Large intestine (tissue), 3 donors: ENCODE data around the gene PKIG. TPM values are rescaled to one million over a fixed set of nuclear protein-coding genes. Genes with fewer than 3 reads are reported as not detected.
"Not testable (repeated sequence)": the region's sequence is repeated elsewhere in the genome, so short reads cannot be mapped to it uniquely, and the experiment has no call there.

Experiments
- DNase-seq, 2 donors: peaks; one replicate each; pipeline versions ENCODE4 v3.0.0 to v3.0.0-alpha.2; 2013
- H3K27ac ChIP-seq: one replicate; pipeline ENCODE4 v1.5.1; 2013; ENCODE audit warnings: low read length
- H3K27me3 ChIP-seq: 2 replicates; pipeline ENCODE4 v1.6.1; 2013; ENCODE audit warnings: low read length; ENCODE audit not compliant: control insufficient read depth, insufficient read depth
- H3K36me3 ChIP-seq: 2 replicates; pipeline ENCODE4 v1.6.1; 2013; ENCODE audit warnings: low read length; ENCODE audit not compliant: control insufficient read depth, insufficient read depth
- H3K4me1 ChIP-seq: one replicate; pipeline ENCODE4 v1.6.1; 2013; ENCODE audit warnings: low read length; ENCODE audit not compliant: control insufficient read depth, insufficient read depth
- H3K4me3 ChIP-seq: one replicate; pipeline ENCODE4 v1.5.1; 2013; ENCODE audit warnings: low read length
- H3K9me3 ChIP-seq: one replicate; pipeline ENCODE4 v1.6.1; 2013; ENCODE audit warnings: mild to moderate bottlenecking, low read depth, low read length, moderate library complexity; ENCODE audit not compliant: control insufficient read depth
- WGBS: methylation state at CpG from one replicate; pipeline ENCODE4 v1.1.5; 2013; ENCODE audit warnings: low lambda C conversion rate; ENCODE audit not compliant: insufficient coverage; 5-methylcytosine and 5-hydroxymethylcytosine counted together
- polyA plus RNA-seq: library from polyadenylated mRNA; unstranded; fragments of 120-200 nt; gene quantifications from one replicate; pipeline ENCODE4 v1.2.1, GENCODE V29; 2013

Gene PKIG
- polyA plus RNA-seq, 1 donor: 46.5 TPM

DNA sequence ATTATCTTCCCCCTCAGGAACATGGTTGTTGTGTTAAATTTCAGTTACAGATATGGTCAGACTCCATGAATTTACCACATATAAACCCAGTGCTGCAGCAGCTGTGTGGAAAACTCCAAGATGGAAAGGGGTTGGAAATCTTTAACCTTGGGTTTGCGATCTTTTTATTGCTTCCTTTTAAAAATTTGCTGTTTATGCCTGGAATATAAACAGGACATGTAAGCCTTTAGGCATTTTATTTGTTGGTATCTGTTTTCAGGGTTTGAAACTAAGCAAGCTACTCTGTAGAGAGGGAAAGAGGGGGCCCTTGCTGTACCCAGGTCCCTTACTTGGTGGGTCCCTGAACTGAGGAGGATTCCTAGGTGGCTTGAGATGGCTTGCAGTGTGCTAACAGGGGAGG lies 778 bp downstream of the PKIG start:
- H3K27ac ChIP-seq: peak overlapping the region; percentile 32
- WGBS: no CpG with 5 or more reads among the region's 1 CpG
- no peak overlapping the region for H3K4me3 ChIP-seq
- H3K9me3 ChIP-seq: no peaks in the 10 kb centered on the region
- no peak for DNase-seq
- H3K4me1 ChIP-seq: peaks cover 4% of the 10 kb centered on the region
- no peaks in the 10 kb centered on the region for H3K27me3 ChIP-seq
- H3K36me3 ChIP-seq: no peaks in the 10 kb centered on the region

DNA sequence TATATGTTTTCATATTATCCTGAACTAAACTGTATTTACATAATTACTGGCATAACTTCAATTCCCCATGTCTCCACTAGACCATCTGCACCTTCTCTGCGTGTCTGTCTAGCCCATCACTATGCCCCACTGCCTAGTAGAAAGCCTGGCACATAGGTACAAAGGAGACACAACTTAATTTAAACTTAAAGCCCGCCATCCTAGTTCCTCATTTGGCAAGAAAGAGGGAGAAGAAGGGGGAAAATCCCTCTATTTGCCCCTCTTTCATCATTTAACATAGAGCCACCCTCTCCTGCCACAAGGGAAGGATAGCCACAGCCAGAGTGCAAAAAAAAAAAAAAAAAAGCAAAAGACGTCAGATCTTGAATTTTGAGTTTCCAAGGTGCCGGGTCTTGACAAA lies 1.8 kb downstream of the PKIG start:
- no peaks in the 10 kb centered on the region for H3K36me3 ChIP-seq
- H3K4me3 ChIP-seq: no peak overlapping the region
- peaks cover 4% of the 10 kb centered on the region for H3K4me1 ChIP-seq
- DNase-seq: no peak
- no CpG with 5 or more reads among the region's 4 CpGs for WGBS
- no peaks in the 10 kb centered on the region for H3K9me3 ChIP-seq
- no peaks in the 10 kb centered on the region for H3K27me3 ChIP-seq
- H3K27ac ChIP-seq: no peak overlapping the region

DNA sequence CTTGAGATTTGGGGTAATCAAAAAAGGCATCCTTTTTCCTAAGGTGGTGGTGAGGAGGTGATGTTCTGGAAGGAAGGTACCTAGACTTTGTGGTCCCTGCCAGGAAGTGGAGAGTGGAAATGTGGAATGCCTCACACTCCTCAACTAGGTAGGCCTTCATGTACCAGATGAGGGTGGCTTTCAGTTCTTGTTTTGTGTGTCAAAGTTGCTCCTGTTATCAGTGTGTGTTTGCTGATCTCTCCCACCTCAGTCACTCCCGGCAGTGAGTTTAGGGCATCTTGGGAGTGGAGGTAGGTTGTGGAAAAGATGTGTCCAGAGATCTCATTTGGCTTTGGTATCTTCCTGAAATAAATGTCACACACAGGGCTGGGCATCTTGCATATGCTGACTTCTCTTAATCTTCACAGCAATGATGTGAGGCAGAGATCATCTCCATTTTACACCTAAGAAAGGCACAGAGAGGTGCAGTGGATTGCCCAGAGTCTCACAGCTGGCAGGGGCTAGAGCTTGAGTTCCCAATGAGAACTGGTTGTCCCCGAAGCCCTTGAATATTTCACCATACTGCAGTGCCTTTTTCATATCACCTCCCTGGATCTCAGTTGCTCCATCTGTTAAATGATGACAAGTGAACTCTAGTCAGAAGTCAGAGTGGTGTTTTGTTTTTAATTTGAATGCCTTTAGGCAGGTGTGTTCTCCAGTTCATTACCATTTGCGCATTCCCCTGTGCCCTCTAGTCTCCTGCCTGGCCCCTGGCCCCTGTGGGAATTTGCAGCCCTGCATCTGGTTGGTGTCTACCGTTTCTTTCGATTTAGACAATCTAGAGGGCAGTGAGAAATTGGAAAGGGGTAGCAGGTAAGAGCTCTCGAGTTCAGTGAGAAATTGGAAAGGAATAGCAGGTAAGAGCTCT lies 2.9 kb downstream of the PKIG start:
- H3K4me1 ChIP-seq: peaks cover 4% of the 10 kb centered on the region
- WGBS: 88% methylated on average over 2 of the region's 6 CpGs
- H3K36me3 ChIP-seq: peaks cover 2% of the 10 kb centered on the region
- no peak overlapping the region for H3K4me3 ChIP-seq
- no peak overlapping the region for H3K27ac ChIP-seq
- no peak for DNase-seq
- no peaks in the 10 kb centered on the region for H3K9me3 ChIP-seq
- no peaks in the 10 kb centered on the region for H3K27me3 ChIP-seq

DNA sequence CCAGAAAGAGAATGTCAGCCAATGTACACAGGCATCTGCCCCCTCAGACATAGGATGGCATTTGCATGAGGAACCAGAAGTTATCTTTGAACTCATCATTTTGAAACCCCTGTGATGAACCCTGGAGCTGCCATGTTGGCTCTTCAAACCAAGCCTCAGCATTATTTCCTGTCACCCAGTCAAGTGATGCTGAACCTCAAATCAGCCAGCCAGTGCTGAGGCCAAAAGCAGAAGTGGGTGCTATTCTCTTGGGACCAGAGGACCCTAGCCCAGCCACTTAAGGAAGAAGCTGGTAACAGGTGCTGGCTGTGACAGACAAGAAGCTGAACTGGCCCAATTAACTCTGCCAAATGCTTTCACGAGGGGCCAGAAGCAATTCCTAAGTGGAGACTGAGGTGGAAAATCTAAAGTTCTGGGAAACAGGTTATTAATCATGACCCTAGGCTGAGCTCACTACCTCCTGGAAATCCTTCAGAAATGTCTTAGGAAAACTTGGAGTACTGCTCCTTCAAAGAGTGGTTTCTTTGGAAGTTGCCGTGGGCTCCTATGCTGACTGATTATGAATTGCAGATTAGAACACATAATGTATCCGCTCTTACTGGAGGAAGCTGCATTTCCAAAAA lies 4.0 kb downstream of the PKIG start:
- Histone ChIP-seq H3K27ac (no peak overlapping the region), H3K36me3 (peaks cover 11% of the 10 kb centered on the region), H3K4me3 (no peak overlapping the region), H3K9me3 (no peaks in the 10 kb centered on the region), H3K4me1 (peaks cover 4% of the 10 kb centered on the region), H3K27me3 (no peaks in the 10 kb centered on the region)
- DNase-seq: no peak
- WGBS: 100% methylated on average over 1 of the region's 3 CpGs

DNA sequence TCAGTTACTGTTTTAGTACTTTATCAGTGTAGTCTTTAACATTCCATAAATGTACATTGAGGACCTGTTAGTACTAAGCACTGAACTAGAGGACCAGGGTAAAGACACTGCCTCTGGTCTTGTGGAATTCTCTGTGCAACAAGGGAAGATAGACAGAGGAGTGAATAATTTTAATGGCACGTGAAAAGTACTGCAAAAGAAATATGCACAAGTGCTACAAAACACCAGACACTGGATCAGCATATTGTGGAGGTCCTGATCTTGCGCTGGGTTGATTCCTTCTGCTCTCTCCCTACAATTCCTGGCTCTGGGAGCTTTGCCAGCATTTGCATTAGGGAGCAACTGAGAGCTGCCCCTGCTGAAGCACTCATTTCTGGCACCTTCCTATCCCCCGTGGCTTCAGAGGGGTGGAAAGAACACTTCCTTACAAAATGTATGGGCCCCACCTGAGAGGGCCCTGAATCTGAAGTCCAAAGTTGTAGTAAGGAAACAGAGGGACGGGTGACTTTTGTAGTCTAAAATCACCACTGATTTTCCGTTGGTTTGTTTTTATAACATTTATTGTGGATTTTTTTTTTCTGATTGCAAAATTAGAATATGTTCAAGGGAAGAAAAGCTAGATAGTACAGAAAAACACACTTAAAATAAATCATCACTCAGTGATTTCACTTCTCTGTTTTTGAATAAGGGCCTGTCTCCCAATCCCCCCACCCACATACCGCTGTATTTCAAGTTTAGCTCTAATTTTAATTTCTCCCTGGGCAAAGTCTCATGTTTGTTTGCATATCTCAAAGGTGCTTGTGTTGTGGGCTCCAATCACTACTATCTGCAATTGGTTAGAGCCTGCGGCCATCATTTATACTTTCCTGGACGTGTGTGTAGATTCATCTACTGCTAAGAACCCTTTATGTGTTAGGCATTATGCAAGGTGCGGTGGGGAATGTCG lies 4.9 kb downstream of the PKIG start:
- DNase-seq: no peak
- Histone ChIP-seq H3K9me3 (no peaks in the 10 kb centered on the region), H3K4me3 (no peak overlapping the region), H3K36me3 (peaks cover 18% of the 10 kb centered on the region), H3K4me1 (peaks cover 4% of the 10 kb centered on the region), H3K27ac (no peak overlapping the region), H3K27me3 (no peaks in the 10 kb centered on the region)
- 50% methylated on average over 3 of the region's 10 CpGs for WGBS

DNA sequence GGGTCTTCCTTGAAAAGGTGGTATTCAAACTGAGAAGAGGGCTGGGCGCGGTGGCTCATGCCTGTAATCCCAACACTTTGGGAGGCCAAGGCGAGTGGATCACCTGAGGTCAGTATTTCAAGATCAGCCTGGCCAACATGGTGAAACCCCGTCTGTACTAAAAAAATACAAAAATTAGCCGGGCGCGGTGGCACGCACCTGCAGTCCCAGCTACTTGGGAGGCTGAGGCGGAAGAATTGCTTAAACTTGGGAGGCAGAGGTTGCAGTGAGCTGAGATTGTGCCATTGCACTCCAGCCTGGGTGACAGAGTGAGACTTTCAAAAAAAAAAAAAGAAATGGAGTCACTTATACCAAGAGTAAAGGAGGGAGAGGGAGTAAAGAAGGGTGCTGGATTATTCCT lies 5.9 kb downstream of the PKIG start:
- WGBS: no CpG with 5 or more reads among the region's 9 CpGs
- H3K36me3 ChIP-seq: peaks cover 19% of the 10 kb centered on the region
- H3K27me3 ChIP-seq, DNase-seq, H3K9me3 ChIP-seq, H3K27ac ChIP-seq, H3K4me3 ChIP-seq, H3K4me1 ChIP-seq: not testable (repeated sequence)

DNA sequence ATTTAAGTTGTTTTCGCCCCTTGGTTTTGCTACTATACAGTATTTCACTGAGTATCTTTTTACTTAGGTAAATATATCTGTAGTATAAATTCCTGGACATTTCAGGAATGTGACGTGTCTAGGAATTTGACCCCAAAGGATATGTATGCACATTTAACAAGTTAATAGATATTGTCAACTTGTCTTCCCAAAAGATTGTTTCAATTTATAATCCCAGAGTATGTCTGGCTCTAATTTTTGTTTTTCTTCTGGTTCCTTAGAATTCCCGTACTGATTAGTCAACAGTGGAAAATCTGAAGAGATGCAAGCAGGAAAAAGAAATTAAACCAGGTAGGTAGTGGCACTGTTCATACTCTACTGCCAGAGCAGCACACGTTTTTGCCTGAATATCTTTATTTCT lies 7.2 kb downstream of the PKIG start:
- WGBS: 60% methylated on average over 2 of the region's 4 CpGs
- Histone ChIP-seq H3K9me3 (no peaks in the 10 kb centered on the region), H3K36me3 (peaks cover 19% of the 10 kb centered on the region), H3K27me3 (no peaks in the 10 kb centered on the region), H3K4me1 (peaks cover 4% of the 10 kb centered on the region), H3K27ac (peak overlapping the region; percentile 30), H3K4me3 (no peak overlapping the region)
- DNase-seq: no peak

DNA sequence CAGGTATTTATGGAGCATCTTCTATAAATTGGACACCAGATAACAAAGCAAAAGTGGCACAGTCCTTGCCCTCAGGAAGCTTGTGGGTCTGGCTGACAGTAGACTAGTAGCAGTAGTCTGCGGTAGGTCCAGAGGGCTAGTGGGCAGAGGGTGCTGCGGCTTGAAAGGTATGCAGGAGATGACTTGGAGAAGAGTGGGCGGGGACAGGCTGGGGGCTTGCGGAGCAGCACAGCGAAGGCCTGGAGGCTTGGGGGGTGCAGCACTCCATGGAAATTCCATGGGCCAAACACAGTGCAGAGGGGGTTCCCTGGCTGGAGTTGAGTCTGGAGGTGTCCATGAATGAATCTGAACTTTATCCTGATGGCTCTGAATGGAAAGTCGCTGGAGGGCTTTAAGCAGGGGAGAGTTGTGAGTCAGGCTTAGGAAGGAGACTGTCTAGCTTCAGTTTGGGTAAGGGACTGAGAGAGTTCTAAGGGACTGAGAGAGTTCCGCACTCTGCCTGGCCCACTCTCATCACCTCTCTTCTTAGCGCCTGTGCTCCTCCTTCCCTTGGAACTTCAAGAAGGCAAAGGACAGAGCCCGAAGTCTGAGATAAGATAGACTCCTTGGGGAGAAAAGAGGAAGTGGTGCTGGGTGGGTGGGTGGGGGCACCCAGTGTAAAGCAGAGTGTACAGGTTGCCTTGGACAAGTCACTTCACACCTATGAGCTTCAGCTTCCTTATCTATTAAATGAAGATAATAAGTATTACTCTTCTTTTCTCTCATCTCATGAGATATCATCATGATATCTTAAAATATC lies 8.8 kb downstream of the PKIG start:
- H3K27me3 ChIP-seq: no peaks in the 10 kb centered on the region
- no CpG with 5 or more reads among the region's 9 CpGs for WGBS
- no peak for DNase-seq
- peaks cover 19% of the 10 kb centered on the region for H3K36me3 ChIP-seq
- no peaks in the 10 kb centered on the region for H3K9me3 ChIP-seq
- peaks cover 4% of the 10 kb centered on the region for H3K4me1 ChIP-seq
- no peak overlapping the region for H3K4me3 ChIP-seq
- no peak overlapping the region for H3K27ac ChIP-seq

DNA sequence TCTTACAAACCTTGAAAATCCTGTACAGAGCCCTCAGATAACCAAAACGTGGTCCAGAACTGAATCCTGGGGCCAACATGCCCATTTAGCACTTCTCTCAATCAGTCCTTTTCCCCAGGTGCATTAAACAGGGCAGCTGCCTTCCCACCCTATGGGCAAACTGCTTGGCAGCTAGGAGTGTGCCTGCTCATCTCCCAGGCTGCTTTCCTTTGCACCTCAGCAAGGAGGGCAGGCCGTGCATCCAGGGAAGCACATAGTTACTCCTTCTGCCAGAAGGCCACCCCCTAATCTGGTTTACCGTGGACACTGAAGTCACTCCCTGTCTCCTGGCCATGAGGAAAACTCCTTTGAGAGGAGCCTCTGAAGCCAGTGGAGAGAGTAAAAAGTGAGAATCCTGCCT lies 10.0 kb downstream of the PKIG start:
- Histone ChIP-seq H3K27ac (no peak overlapping the region), H3K27me3 (no peaks in the 10 kb centered on the region), H3K4me1 (no peaks in the 10 kb centered on the region), H3K36me3 (peaks cover 19% of the 10 kb centered on the region), H3K4me3 (no peak overlapping the region), H3K9me3 (no peaks in the 10 kb centered on the region)
- no peak for DNase-seq
- no CpG with 5 or more reads among the region's 3 CpGs for WGBS
